Embryonic facial prominence (tissue), 1 donor: ENCODE measurements around the gene GALNT14.
"Not testable (repeated sequence)": the region's sequence is repeated elsewhere in the genome, so short reads cannot be mapped to it uniquely, and the experiment has no call there.

ENCODE experiments used
- DNase-seq: peaks from one replicate; pipeline ENCODE4 v3.0.0-alpha.2; 2016; ENCODE audit errors: extremely low spot score

GALNT14 gene

GRCh38 chr2:30948130-30948529 lies 190.1 kb downstream of the GALNT14 start:
- no peak for DNase-seq

GRCh38 chr2:30947686-30948085 lies 190.6 kb downstream of the GALNT14 start:
- DNase-seq: no peak

- DNase-seq: no peak
Measured at GRCh38 chr2:30942419-30942818, 195.8 kb downstream of the GALNT14 start.

GRCh38 chr2:30940839-30941238 lies 197.4 kb downstream of the GALNT14 start:
- DNase-seq: no peak

GRCh38 chr2:30939364-30939763 lies 198.9 kb downstream of the GALNT14 start:
- no peak for DNase-seq

GRCh38 chr2:30938196-30938595 lies 200.0 kb downstream of the GALNT14 start:
- no peak for DNase-seq

GRCh38 chr2:30936977-30937376 lies 201.3 kb downstream of the GALNT14 start:
- DNase-seq: no peak

- DNase-seq: no peak
Measured at GRCh38 chr2:30935795-30936194, 202.4 kb downstream of the GALNT14 start.

- no peak for DNase-seq
Measured at GRCh38 chr2:30934066-30934465, 204.2 kb downstream of the GALNT14 start.

GRCh38 chr2:30933496-30933895 lies 204.7 kb downstream of the GALNT14 start:
- DNase-seq: no peak

GRCh38 chr2:30932870-30933269 lies 205.4 kb downstream of the GALNT14 start:
- no peak for DNase-seq

GRCh38 chr2:30931841-30932407 lies 206.3 kb downstream of the GALNT14 start:
- no peak for DNase-seq

GRCh38 chr2:30930716-30931115 lies 207.5 kb downstream of the GALNT14 start:
- no peak for DNase-seq

GRCh38 chr2:30927465-30928075 lies 210.7 kb downstream of the GALNT14 start:
- no peak for DNase-seq

GRCh38 chr2:30926606-30927005 lies 211.6 kb downstream of the GALNT14 start:
- DNase-seq: no peak

GRCh38 chr2:30923623-30924022 lies 214.6 kb downstream of the GALNT14 start:
- no peak for DNase-seq

GRCh38 chr2:30920511-30920910 lies 217.7 kb downstream of the GALNT14 start:
- no peak for DNase-seq

GRCh38 chr2:30915486-30915885 lies 222.8 kb downstream of the GALNT14 start:
- DNase-seq: no peak

GRCh38 chr2:30914456-30914855 lies 223.8 kb downstream of the GALNT14 start:
- DNase-seq: no peak

- no peak for DNase-seq
Measured at GRCh38 chr2:30912056-30912455, 226.2 kb downstream of the GALNT14 start.

- no peak for DNase-seq
Measured at GRCh38 chr2:30911327-30911726, 226.9 kb downstream of the GALNT14 start.

- no peak for DNase-seq
Measured at GRCh38 chr2:30910686-30911085, 227.6 kb downstream of the GALNT14 start.

GRCh38 chr2:30904437-30904836 lies 233.8 kb downstream of the GALNT14 start:
- not testable (repeated sequence) for DNase-seq

- no peak for DNase-seq
Measured at GRCh38 chr2:30903326-30903725, 234.9 kb downstream of the GALNT14 start.
